IMR-90 (cell line): ENCODE measurements around the gene SERPINB3. TPM values are rescaled to one million over a fixed set of nuclear protein-coding genes. Genes with fewer than 3 reads are reported as not detected.

Source experiments
- ATAC-seq: fragments of 200-7000 bp; cut with Tn5 transposase; 2 replicates; pipeline ENCODE4 v1.9.1; 2020; ENCODE audit warnings: low read depth, mild to moderate bottlenecking, moderate library complexity
- BruUV-seq: library from RNA; stranded (reverse); fragments of 400-500 nt; replicated peaks from 2 replicates; lab custom pipeline; 2021; lab: Mats Ljungman, UMichigan
- CTCF ChIA-PET: fragments of 300-600 bp; formaldehyde crosslinking; extraction: SDS; loops from one replicate; lab custom pipeline; 2021; ENCODE audit warnings: antibody characterized with exemption; lab: Yijun Ruan, JAX
- POLR2A ChIA-PET: fragments of 300-600 bp; sonication (Branson Sonifier 250); formaldehyde crosslinking; loops from one replicate; lab custom pipeline; 2022; ENCODE audit warnings: antibody characterized with exemption; ENCODE audit not compliant: unreplicated experiment; lab: Charles Lee
- DNase-seq: peaks from one replicate; pipeline ENCODE4 v3.0.0; 2013
- H2AFZ ChIP-seq: replicated peaks from 2 replicates; pipeline ENCODE3; 2013; ENCODE audit warnings: low read length, mild to moderate bottlenecking; ENCODE audit not compliant: poor library complexity
- H2AK5ac ChIP-seq: 2 replicates; pipeline ENCODE4 v1.6.1; 2013; ENCODE audit warnings: low read depth, low read length, inconsistent platforms
- H2AK9ac ChIP-seq: replicated peaks from 2 replicates; pipeline ENCODE3; 2013; ENCODE audit warnings: mild to moderate bottlenecking, low read depth, low read length, moderate library complexity; ENCODE audit not compliant: poor library complexity
- H2BK120ac ChIP-seq: 2 replicates; pipeline ENCODE4 v1.6.1; 2013; ENCODE audit warnings: low read depth, low read length, inconsistent platforms
- H2BK15ac ChIP-seq: 3 replicates; pipeline ENCODE4 v1.6.1; 2013; ENCODE audit warnings: low read depth, low read length, inconsistent platforms
- H2BK20ac ChIP-seq: 2 replicates; pipeline ENCODE4 v1.6.1; 2013; ENCODE audit warnings: low read depth, mild to moderate bottlenecking, inconsistent platforms, low read length, moderate library complexity
- H2BK5ac ChIP-seq: 2 replicates; pipeline ENCODE4 v1.6.1; 2013; ENCODE audit warnings: mild to moderate bottlenecking, low read depth, low read length, inconsistent platforms; ENCODE audit not compliant: poor library complexity, severe bottlenecking
- H3K14ac ChIP-seq: replicated peaks from 2 replicates; pipeline ENCODE4 v1.6.1; 2013; ENCODE audit warnings: low read depth, low read length, inconsistent platforms
- H3K18ac ChIP-seq: 2 replicates; pipeline ENCODE4 v1.6.1; 2013; ENCODE audit warnings: low read depth, low read length, control low read depth
- H3K23ac ChIP-seq: 2 replicates; pipeline ENCODE4 v1.6.1; 2013; ENCODE audit warnings: low read depth, low read length, inconsistent platforms
- H3K27ac ChIP-seq: 2 replicates; pipeline ENCODE4 v1.5.1; 2013; ENCODE audit warnings: mild to moderate bottlenecking, control low read depth, low read length; ENCODE audit not compliant: insufficient read depth
- H3K27me3 ChIP-seq: 2 replicates; pipeline ENCODE4 v1.6.1; 2013; ENCODE audit warnings: low read length; ENCODE audit not compliant: control insufficient read depth, insufficient read depth
- H3K36me3 ChIP-seq: 2 replicates; pipeline ENCODE4 v1.6.1; 2013; ENCODE audit warnings: low read length, mixed read lengths; ENCODE audit not compliant: control insufficient read depth, insufficient read depth
- H3K4ac ChIP-seq: 2 replicates; pipeline ENCODE4 v1.6.1; 2013; ENCODE audit warnings: low read depth, low read length, inconsistent platforms
- H3K4me1 ChIP-seq: 2 replicates; pipeline ENCODE4 v1.6.1; 2013; ENCODE audit warnings: low read length, mixed read lengths; ENCODE audit not compliant: control insufficient read depth, insufficient read depth
- H3K4me2 ChIP-seq: 2 replicates; pipeline ENCODE4 v1.6.1; 2013; ENCODE audit warnings: low read depth, mild to moderate bottlenecking, control low read depth, low read length, moderate library complexity
- H3K4me3 ChIP-seq: 2 replicates; pipeline ENCODE4 v1.5.1; 2013; ENCODE audit warnings: low read depth, mild to moderate bottlenecking, control low read depth, low read length, moderate library complexity; ENCODE audit not compliant: insufficient read depth
- H3K56ac ChIP-seq: 2 replicates; pipeline ENCODE4 v1.6.1; 2013; ENCODE audit warnings: low read length, inconsistent platforms; ENCODE audit not compliant: insufficient read depth; ENCODE audit errors: extremely low read depth
- H3K79me1 ChIP-seq, 2 experiments: 2 replicates each; pipeline ENCODE4 v1.6.1; 2013; ENCODE audit warnings: low read length in 2 of 2, inconsistent platforms in 1 of 2, low read depth in 1 of 2
- H3K9ac ChIP-seq: 2 replicates; pipeline ENCODE4 v1.6.1; 2013; ENCODE audit warnings: low read depth, low read length, control low read depth
- H3K9me1 ChIP-seq: 2 replicates; pipeline ENCODE4 v1.6.1; 2013; ENCODE audit warnings: low read length, inconsistent platforms; ENCODE audit not compliant: insufficient read depth
- H3K9me3 ChIP-seq: 2 replicates; pipeline ENCODE4 v1.6.1; 2013; ENCODE audit warnings: low read length; ENCODE audit not compliant: control insufficient read depth, insufficient read depth
- H4K20me1 ChIP-seq: 2 replicates; pipeline ENCODE4 v1.6.1; 2013; ENCODE audit warnings: low read length, inconsistent platforms; ENCODE audit not compliant: insufficient read depth
- H4K5ac ChIP-seq: 2 replicates; pipeline ENCODE4 v1.6.1; 2013; ENCODE audit warnings: mild to moderate bottlenecking, low read depth, low read length, control low read depth
- H4K8ac ChIP-seq, 2 experiments: 2 replicates each; pipeline ENCODE4 v1.6.1; 2013; ENCODE audit warnings: low read depth in 2 of 2, low read length in 2 of 2, control low read depth in 1 of 2, inconsistent platforms in 1 of 2
- H4K91ac ChIP-seq: 2 replicates; pipeline ENCODE4 v1.6.1; 2013; ENCODE audit warnings: low read depth, low read length, inconsistent platforms; ENCODE audit not compliant: insufficient read depth
- BHLHE40 ChIP-seq: fragments of 150-350 bp; IDR thresholded peaks from 2 replicates; pipeline ENCODE4 v1.6.1; 2016; ENCODE audit warnings: mild to moderate bottlenecking, low read depth, low read length
- CEBPB ChIP-seq: IDR thresholded peaks from 2 replicates; pipeline ENCODE4 v1.6.1; 2012; ENCODE audit warnings: low read depth, low read length, improper control_type of control experiment
- CHD1 ChIP-seq: IDR thresholded peaks from 2 replicates; pipeline ENCODE4 v1.6.1; 2012; ENCODE audit warnings: low read depth, low read length, improper control_type of control experiment
- CTCF ChIP-seq: conservative IDR thresholded peaks from 2 replicates; pipeline ENCODE4 v1.5.1; 2012; ENCODE audit warnings: mild to moderate bottlenecking, low read depth, low read length, improper control_type of control experiment
- FOS ChIP-seq: fragments of 150-350 bp; IDR thresholded peaks from 2 replicates; pipeline ENCODE4 v1.6.1; 2016; ENCODE audit warnings: low read depth, low read length
- MAFK ChIP-seq: IDR thresholded peaks from 2 replicates; pipeline ENCODE4 v1.6.1; 2012; ENCODE audit warnings: low read depth, low read length, improper control_type of control experiment
- MAZ ChIP-seq: IDR thresholded peaks from 2 replicates; pipeline ENCODE4 v1.6.1; 2012; ENCODE audit warnings: low read depth, mild to moderate bottlenecking, low read length, improper control_type of control experiment, moderate library complexity, borderline replicate concordance
- MXI1 ChIP-seq: IDR thresholded peaks from 2 replicates; pipeline ENCODE4 v1.6.1; 2012; ENCODE audit warnings: low read depth, mild to moderate bottlenecking, low read length, moderate library complexity, borderline replicate concordance
- NFE2L2 ChIP-seq: fragments of 150-350 bp; IDR thresholded peaks from 2 replicates; pipeline ENCODE4 v1.6.1; 2016; ENCODE audit warnings: low read depth, mild to moderate bottlenecking, low read length
- POLR2A ChIP-seq: IDR thresholded peaks from 2 replicates; pipeline ENCODE4 v1.6.1; 2012; ENCODE audit warnings: mild to moderate bottlenecking, low read depth, low read length
- RAD21 ChIP-seq: IDR thresholded peaks from 2 replicates; pipeline ENCODE4 v1.6.1; 2012; ENCODE audit warnings: low read length, improper control_type of control experiment
- RCOR1 ChIP-seq: IDR thresholded peaks from 2 replicates; pipeline ENCODE4 v1.6.1; 2012; ENCODE audit warnings: mild to moderate bottlenecking, low read length, improper control_type of control experiment; ENCODE audit not compliant: insufficient replicate concordance
- RFX5 ChIP-seq: IDR thresholded peaks from 2 replicates; pipeline ENCODE4 v1.8.0; 2012; ENCODE audit warnings: low read depth, mild to moderate bottlenecking, low read length, moderate library complexity
- SMC3 ChIP-seq: fragments of 150-350 bp; IDR thresholded peaks from 2 replicates; pipeline ENCODE4 v1.6.1; 2016; ENCODE audit warnings: low read depth, mild to moderate bottlenecking, antibody characterized with exemption, low read length, moderate library complexity
- dilution Hi-C: fragments of 300-500 bp; cut with HindIII; formaldehyde crosslinking; loops from one replicate; pipeline ENCODE4 v1.14.3; 2018; ENCODE audit warnings: low sequenced_read_pairs; ENCODE audit not compliant: unreplicated experiment
- in situ Hi-C: fragments of 300-500 bp; cut with MboI; formaldehyde crosslinking; loops from 3 replicates; pipeline ENCODE4 v1.14.3; 2019; ENCODE audit warnings: low sequenced_read_pairs, inconsistent platforms, mixed read lengths
- intact Hi-C: fragments of 100-400 bp; cut with micrococcal nuclease; formaldehyde crosslinking; loops from 2 replicates; pipeline ENCODE4 v1.10.0; 2022
- polyA plus RNA-seq, 3 experiments: library from polyadenylated mRNA; depleted of rRNA; stranded (reverse); fragments of >200 nt; gene quantifications; 2 replicates each; pipeline ENCODE4 v1.2.3, GENCODE V29; 2012; ENCODE audit warnings: low replicate concordance in 1 of 3
- total RNA-seq: library from RNA; depleted of rRNA; stranded (reverse); fragments of >200 nt; gene quantifications from 2 replicates; pipeline ENCODE4 v1.2.3, GENCODE V29; 2012
- TF ChIP-seq, protein P1 (sequence below): fragments of 150-350 bp; IDR thresholded peaks from 2 replicates; pipeline ENCODE4 v1.6.1; 2016; ENCODE audit warnings: low read depth, mild to moderate bottlenecking, low read length, moderate library complexity, borderline replicate concordance
- TF ChIP-seq, protein P2 (sequence below): fragments of 150-350 bp; IDR thresholded peaks from 2 replicates; pipeline ENCODE4 v1.6.1; 2017; ENCODE audit warnings: mild to moderate bottlenecking, antibody characterized with exemption, low read length, low read depth

Gene SERPINB3
- total and polyA plus RNA-seq, 2 of the 4 experiments (the other 2 are of a cell fraction), result not detected

- no peaks in the 10 kb centered on the region; the same call in 1 of the 2 replicates for H3K27me3 ChIP-seq
- intact Hi-C loops (no loop called here), in situ Hi-C loops (no loop called here), dilution Hi-C loops (no loop called here)
- TF ChIP-seq CEBPB (no peak), MAFK (no peak), SMC3 (no peak), RCOR1 (no peak), BHLHE40 (no peak), NFE2L2 (no peak), MAZ (no peak), CTCF (no peak), FOS (no peak), RAD21 (no peak), MXI1 (no peak), POLR2A (no peak), CHD1 (no peak), RFX5 (no peak)
- TF ChIP-seq, protein P1, sequence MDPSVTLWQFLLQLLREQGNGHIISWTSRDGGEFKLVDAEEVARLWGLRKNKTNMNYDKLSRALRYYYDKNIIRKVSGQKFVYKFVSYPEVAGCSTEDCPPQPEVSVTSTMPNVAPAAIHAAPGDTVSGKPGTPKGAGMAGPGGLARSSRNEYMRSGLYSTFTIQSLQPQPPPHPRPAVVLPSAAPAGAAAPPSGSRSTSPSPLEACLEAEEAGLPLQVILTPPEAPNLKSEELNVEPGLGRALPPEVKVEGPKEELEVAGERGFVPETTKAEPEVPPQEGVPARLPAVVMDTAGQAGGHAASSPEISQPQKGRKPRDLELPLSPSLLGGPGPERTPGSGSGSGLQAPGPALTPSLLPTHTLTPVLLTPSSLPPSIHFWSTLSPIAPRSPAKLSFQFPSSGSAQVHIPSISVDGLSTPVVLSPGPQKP, result no peak
- TF ChIP-seq, protein P2, sequence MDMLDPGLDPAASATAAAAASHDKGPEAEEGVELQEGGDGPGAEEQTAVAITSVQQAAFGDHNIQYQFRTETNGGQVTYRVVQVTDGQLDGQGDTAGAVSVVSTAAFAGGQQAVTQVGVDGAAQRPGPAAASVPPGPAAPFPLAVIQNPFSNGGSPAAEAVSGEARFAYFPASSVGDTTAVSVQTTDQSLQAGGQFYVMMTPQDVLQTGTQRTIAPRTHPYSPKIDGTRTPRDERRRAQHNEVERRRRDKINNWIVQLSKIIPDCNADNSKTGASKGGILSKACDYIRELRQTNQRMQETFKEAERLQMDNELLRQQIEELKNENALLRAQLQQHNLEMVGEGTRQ, result no peak
- DNase-seq (no peak), ATAC-seq (no peak)
- H2BK120ac ChIP-seq, result no peak overlapping the region
- no peak overlapping the region for H2AFZ ChIP-seq
- H3K9me3 ChIP-seq, result no peaks in the 10 kb centered on the region
- H3K9me1 ChIP-seq, result no peaks in the 10 kb centered on the region
- H3K36me3 ChIP-seq, result no peaks in the 10 kb centered on the region
- H4K91ac ChIP-seq, result no peak overlapping the region
- H3K4me2 ChIP-seq, result no peak overlapping the region
- H3K4me3 ChIP-seq, result no peak overlapping the region
- H2BK15ac ChIP-seq, result no peak overlapping the region
- H3K4me1 ChIP-seq, result no peaks in the 10 kb centered on the region
- no peak overlapping the region for H2BK20ac ChIP-seq
- no peaks in the 10 kb centered on the region for H3K79me1 ChIP-seq
- H3K14ac ChIP-seq, result no peak overlapping the region
- CTCF ChIA-PET, result no interaction called here
- BruUV-seq, result no TSS peak
- H3K9ac ChIP-seq, result no peak overlapping the region
- no peak overlapping the region for H3K18ac ChIP-seq
- no peak overlapping the region for H4K8ac ChIP-seq
- POLR2A ChIA-PET, result no interaction called here
- H3K23ac ChIP-seq, result no peak overlapping the region
- no peak overlapping the region for H3K27ac ChIP-seq
- H3K4ac ChIP-seq, result no peak overlapping the region
- no peak overlapping the region for H2BK5ac ChIP-seq
- H2AK9ac ChIP-seq, result no peak overlapping the region
- no peak overlapping the region for H2AK5ac ChIP-seq
- H3K56ac ChIP-seq, result no peak overlapping the region
- H4K20me1 ChIP-seq, result no peaks in the 10 kb centered on the region
- H4K5ac ChIP-seq, result no peak overlapping the region
These were observed 14.8 kb downstream of the SERPINB3 start for GRCh38 chr18:63646936-63647335.
